MCF 10A (cell line): Measurements from ENCODE around the gene NISCH. TPM values are rescaled to one million over a fixed set of nuclear protein-coding genes. Genes with fewer than 3 reads are reported as not detected.

Experiments
- BruUV-seq: library from RNA; stranded (reverse); fragments of 400-500 nt; replicated peaks from 2 replicates; lab custom pipeline; 2021; lab: Mats Ljungman, UMichigan
- CTCF ChIA-PET: fragments of 300-600 bp; sonication (Branson Sonifier 250); formaldehyde crosslinking; extraction: SDS; loops from one replicate; lab custom pipeline; 2021; ENCODE audit warnings: antibody characterized with exemption, inconsistent platforms; lab: Yijun Ruan, JAX
- POLR2A ChIA-PET: fragments of 300-600, 350-650 bp; sonication (Branson Sonifier 250); formaldehyde crosslinking; extraction: SDS; loops from one replicate; lab custom pipeline; 2020; ENCODE audit warnings: antibody characterized with exemption, inconsistent platforms; lab: Yijun Ruan, JAX
- DNase-seq: peaks from one replicate; pipeline ENCODE4 v3.0.0-alpha.2; 2018; ENCODE audit not compliant: unreplicated experiment
- H3K27ac Mint-ChIP-seq: one replicate; pipeline ENCODE4 v1.8.0; 2022; ENCODE audit warnings: mild to moderate bottlenecking, low read depth, mixed read lengths; ENCODE audit not compliant: unreplicated experiment
- H3K27me3 Mint-ChIP-seq: one replicate; pipeline ENCODE4 v1.8.0; 2022; ENCODE audit warnings: mixed read lengths; ENCODE audit not compliant: insufficient read depth, unreplicated experiment
- H3K36me3 Mint-ChIP-seq: one replicate; pipeline ENCODE4 v1.8.0; 2022; ENCODE audit warnings: mild to moderate bottlenecking, moderate library complexity, mixed read lengths; ENCODE audit not compliant: insufficient read depth, unreplicated experiment
- H3K4me1 Mint-ChIP-seq: one replicate; pipeline ENCODE4 v1.8.0; 2022; ENCODE audit warnings: mixed read lengths; ENCODE audit not compliant: insufficient read depth, unreplicated experiment
- H3K4me3 Mint-ChIP-seq: one replicate; pipeline ENCODE4 v1.8.0; 2022; ENCODE audit warnings: mild to moderate bottlenecking, moderate library complexity, mixed read lengths; ENCODE audit not compliant: unreplicated experiment
- H3K9me3 Mint-ChIP-seq: one replicate; pipeline ENCODE4 v1.8.0; 2022; ENCODE audit warnings: mixed read lengths; ENCODE audit not compliant: unreplicated experiment
- intact Hi-C: fragments of 100-400 bp; cut with micrococcal nuclease; formaldehyde crosslinking; loops from 2 replicates; pipeline ENCODE4 v1.14.1; 2022
- total RNA-seq: library from RNA; stranded (reverse); gene quantifications from 2 replicates; pipeline ENCODE4 v1.2.3, GENCODE V29; 2022
- TF ChIP-seq, protein P1 (sequence below): fragments of 200-600 bp; IDR thresholded peaks from one replicate; pipeline ENCODE4 v1.8.0; 2022; ENCODE audit warnings: antibody characterized with exemption, mild to moderate bottlenecking; ENCODE audit not compliant: unreplicated experiment

NISCH gene
- total RNA-seq, 1 experiment from 2014 or later: 60.5 TPM

DNA sequence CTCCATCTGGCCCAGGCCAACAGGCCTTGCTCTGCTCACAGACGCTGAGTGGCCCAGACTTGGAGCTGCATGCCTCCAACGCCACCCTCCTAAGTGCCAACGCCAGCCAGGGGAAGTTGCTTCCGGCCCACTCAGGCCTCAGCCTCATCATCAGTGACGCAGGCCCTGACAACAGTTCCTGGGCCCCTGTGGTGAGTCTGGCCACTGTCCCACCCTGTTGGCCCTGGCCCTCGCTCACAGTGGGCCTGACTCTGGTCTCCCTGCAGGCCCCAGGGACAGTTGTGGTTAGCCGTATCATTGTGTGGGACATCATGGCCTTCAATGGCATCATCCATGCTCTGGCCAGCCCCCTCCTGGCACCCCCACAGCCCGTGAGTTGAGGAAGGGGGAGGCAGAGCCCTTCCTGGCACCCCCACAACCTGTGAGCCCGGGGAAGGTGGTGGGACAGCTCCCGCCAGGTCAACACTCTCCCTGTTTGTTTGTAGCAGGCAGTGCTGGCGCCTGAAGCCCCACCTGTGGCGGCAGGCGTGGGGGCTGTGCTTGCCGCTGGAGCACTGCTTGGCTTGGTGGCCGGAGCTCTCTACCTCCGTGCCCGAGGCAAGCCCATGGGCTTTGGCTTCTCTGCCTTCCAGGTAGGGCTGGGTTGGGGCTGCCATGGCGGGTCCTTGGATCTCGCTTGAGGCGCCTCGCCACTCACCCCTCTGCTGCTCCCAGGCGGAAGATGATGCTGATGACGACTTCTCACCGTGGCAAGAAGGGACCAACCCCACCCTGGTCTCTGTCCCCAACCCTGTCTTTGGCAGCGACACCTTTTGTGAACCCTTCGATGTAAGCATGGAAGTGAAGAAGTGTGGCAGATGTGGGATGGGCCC, 68.2 kb downstream of the NISCH start:
- H3K4me1 Mint-ChIP-seq: no peaks in the 10 kb centered on the region
- intact Hi-C loops: no loop called here
- BruUV-seq: no TSS peak
- POLR2A ChIA-PET: interaction anchor here (0.7 kb wide), 1 partner anchor 52 kb away, joined by 5 read pairs; no protein-coding TSS in a partner anchor
- H3K27ac Mint-ChIP-seq: no peak overlapping the region
- DNase-seq: no peak
- H3K4me3 Mint-ChIP-seq: no peak overlapping the region
- no peaks in the 10 kb centered on the region for H3K36me3 Mint-ChIP-seq
- no peaks in the 10 kb centered on the region for H3K9me3 Mint-ChIP-seq
- CTCF ChIA-PET: interaction anchor here (0.7 kb wide), 1 partner anchor 272 kb away, joined by 3 read pairs; no protein-coding TSS in a partner anchor
- no peaks in the 10 kb centered on the region for H3K27me3 Mint-ChIP-seq
- TF ChIP-seq, protein P1, sequence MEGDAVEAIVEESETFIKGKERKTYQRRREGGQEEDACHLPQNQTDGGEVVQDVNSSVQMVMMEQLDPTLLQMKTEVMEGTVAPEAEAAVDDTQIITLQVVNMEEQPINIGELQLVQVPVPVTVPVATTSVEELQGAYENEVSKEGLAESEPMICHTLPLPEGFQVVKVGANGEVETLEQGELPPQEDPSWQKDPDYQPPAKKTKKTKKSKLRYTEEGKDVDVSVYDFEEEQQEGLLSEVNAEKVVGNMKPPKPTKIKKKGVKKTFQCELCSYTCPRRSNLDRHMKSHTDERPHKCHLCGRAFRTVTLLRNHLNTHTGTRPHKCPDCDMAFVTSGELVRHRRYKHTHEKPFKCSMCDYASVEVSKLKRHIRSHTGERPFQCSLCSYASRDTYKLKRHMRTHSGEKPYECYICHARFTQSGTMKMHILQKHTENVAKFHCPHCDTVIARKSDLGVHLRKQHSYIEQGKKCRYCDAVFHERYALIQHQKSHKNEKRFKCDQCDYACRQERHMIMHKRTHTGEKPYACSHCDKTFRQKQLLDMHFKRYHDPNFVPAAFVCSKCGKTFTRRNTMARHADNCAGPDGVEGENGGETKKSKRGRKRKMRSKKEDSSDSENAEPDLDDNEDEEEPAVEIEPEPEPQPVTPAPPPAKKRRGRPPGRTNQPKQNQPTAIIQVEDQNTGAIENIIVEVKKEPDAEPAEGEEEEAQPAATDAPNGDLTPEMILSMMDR: no peak

GRCh38 chr3:52524258-52524751, 68.9 kb downstream of the NISCH start:
- BruUV-seq: no TSS peak
- Mint-ChIP-seq H3K27me3 (no peaks in the 10 kb centered on the region), H3K36me3 (no peaks in the 10 kb centered on the region), H3K4me1 (no peaks in the 10 kb centered on the region), H3K9me3 (no peaks in the 10 kb centered on the region), H3K4me3 (no peak overlapping the region), H3K27ac (no peak overlapping the region)
- TF ChIP-seq, protein P1: no peak
- no peak for DNase-seq
- ChIA-PET CTCF (no interaction called here), POLR2A (no interaction called here)
- intact Hi-C loops: no loop called here

DNA sequence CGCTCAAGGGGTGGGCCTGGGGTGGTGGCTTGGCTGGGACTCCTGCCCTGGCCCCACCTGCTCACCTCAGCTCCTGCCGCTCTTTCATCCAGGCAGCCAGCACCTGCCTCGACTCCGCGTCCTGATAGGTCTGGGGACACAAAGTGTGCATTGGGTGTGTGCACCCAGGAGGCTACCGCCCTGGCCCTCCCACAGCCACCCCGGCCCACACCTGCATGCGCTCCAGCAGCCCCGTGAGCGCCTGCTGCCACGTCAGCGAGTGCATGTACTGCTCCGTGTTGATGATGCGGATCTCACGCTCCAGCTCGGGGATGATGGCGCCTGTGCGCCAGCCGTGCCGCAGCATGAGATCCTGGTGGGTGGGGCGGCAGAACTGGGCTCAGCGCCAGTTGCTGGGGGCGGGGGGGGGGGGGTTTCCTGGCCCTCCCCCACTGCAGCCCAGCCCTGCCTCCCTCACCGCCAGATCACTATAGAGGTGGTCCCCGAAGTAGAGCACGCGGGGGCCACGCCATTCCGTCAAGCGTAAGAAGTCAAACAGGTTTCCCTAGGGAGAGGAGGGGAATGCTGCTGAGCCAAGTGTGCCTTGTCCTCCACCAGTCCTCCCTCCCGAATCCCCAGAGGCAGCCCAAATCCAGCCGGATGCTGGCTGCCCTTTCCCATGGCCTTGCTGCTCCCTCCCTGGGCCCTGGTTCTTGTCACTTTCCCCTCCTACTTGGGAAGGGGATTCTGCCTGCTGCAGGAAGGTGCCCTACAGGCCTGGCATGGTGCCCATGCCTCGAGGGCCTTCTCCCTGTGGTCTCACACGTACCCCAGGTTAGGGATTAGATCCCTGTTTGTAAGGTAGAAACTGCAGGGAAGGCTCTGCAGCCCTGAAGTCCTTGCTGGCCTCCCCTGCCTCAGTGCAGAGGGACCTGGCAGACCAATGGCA, 69.6 kb downstream of the NISCH start:
- CTCF ChIA-PET: interaction anchor here (0.8 kb wide), 1 partner anchor 33 kb away, joined by 3 read pairs; no protein-coding TSS in a partner anchor
- H3K4me1 Mint-ChIP-seq: no peaks in the 10 kb centered on the region
- H3K27ac Mint-ChIP-seq: no peak overlapping the region
- DNase-seq: no peak
- H3K4me3 Mint-ChIP-seq: no peak overlapping the region
- intact Hi-C loops: no loop called here
- TF ChIP-seq, protein P1: no peak
- no peaks in the 10 kb centered on the region for H3K36me3 Mint-ChIP-seq
- no TSS peak for BruUV-seq
- H3K27me3 Mint-ChIP-seq: no peaks in the 10 kb centered on the region
- no peaks in the 10 kb centered on the region for H3K9me3 Mint-ChIP-seq
- POLR2A ChIA-PET: no interaction called here
